GM18526 (cell line): ENCODE results near the gene CHD9.
A peak's percentile ranks its signal among the peaks of the same experiment; 100 is the strongest.

Source experiments
- POLR2A ChIP-seq: IDR thresholded peaks from 3 replicates; pipeline ENCODE4 v1.6.1; 2011; ENCODE audit not compliant: insufficient read length; ENCODE audit errors: extremely low read depth

The CHD9 gene

GRCh38 chr16:53166099-53166498, 111.3 kb downstream of the CHD9 start:
- TF ChIP-seq POLR2A = no peak

GRCh38 chr16:53168744-53169143, 114.0 kb downstream of the CHD9 start:
- no peak for TF ChIP-seq POLR2A

GRCh38 chr16:53172517-53172916, 117.7 kb downstream of the CHD9 start:
- no peak for TF ChIP-seq POLR2A

GRCh38 chr16:53175118-53175517, 120.3 kb downstream of the CHD9 start:
- no peak for TF ChIP-seq POLR2A

GRCh38 chr16:53176434-53176833, 121.6 kb downstream of the CHD9 start:
- TF ChIP-seq POLR2A = no peak

GRCh38 chr16:53183442-53183841, 128.7 kb downstream of the CHD9 start:
- TF ChIP-seq POLR2A = no peak

GRCh38 chr16:53187775-53188174, 133.0 kb downstream of the CHD9 start:
- no peak for TF ChIP-seq POLR2A

GRCh38 chr16:53191413-53191812, 136.6 kb downstream of the CHD9 start:
- no peak for TF ChIP-seq POLR2A

- TF ChIP-seq POLR2A = no peak
Measured at GRCh38 chr16:53198933-53199332, 144.1 kb downstream of the CHD9 start.

GRCh38 chr16:53201900-53202299, 147.1 kb downstream of the CHD9 start:
- TF ChIP-seq POLR2A = no peak

GRCh38 chr16:53202398-53202797, 147.6 kb downstream of the CHD9 start:
- no peak for TF ChIP-seq POLR2A

- TF ChIP-seq POLR2A = peak; percentile 40
Measured at GRCh38 chr16:53207810-53208752, 153.3 kb downstream of the CHD9 start.

GRCh38 chr16:53209429-53209828, 154.6 kb downstream of the CHD9 start:
- no peak for TF ChIP-seq POLR2A

GRCh38 chr16:53209877-53210276, 155.1 kb downstream of the CHD9 start:
- no peak for TF ChIP-seq POLR2A

- TF ChIP-seq POLR2A = no peak
Measured at GRCh38 chr16:53211253-53211652, 156.5 kb downstream of the CHD9 start.

GRCh38 chr16:53212893-53213223, 158.1 kb downstream of the CHD9 start:
- no peak for TF ChIP-seq POLR2A

GRCh38 chr16:53213542-53213941, 158.8 kb downstream of the CHD9 start:
- no peak for TF ChIP-seq POLR2A

- TF ChIP-seq POLR2A = no peak
Measured at GRCh38 chr16:53216798-53217197, 162.0 kb downstream of the CHD9 start.

- TF ChIP-seq POLR2A = no peak
Measured at GRCh38 chr16:53219371-53219770, 164.6 kb downstream of the CHD9 start.
